ENCODE data around the gene PRPF19. TPM values are rescaled to one million over a fixed set of nuclear protein-coding genes. Genes with fewer than 3 reads are reported as not detected.

Gene PRPF19
- polyA plus RNA-seq = 16.9 and 29.6 TPM in 2 replicates

GRCh38 chr11:60906132-60906972 is at the start of gene PRPF19:
Gene PRPF19 (minus strand): TSS chr11:60906585. CDS start chr11:60906382, 203 bp downstream.

GRCh38 chr11:60951904-60952741 is 45.7 kb upstream of the PRPF19 start, which contains the start of gene SLC15A3:
Gene SLC15A3 (minus strand): TSS chr11:60952176. CDS start chr11:60951551, 625 bp downstream.

GRCh38 chr11:60924110-60924905 is 17.9 kb upstream of the PRPF19 start, which contains the start of gene TMEM132A:
Gene TMEM132A (plus strand): TSS chr11:60924460. CDS start chr11:60924634, 174 bp downstream.

GRCh38 chr11:60913793-60914632 is 7.6 kb upstream of the PRPF19 start, which contains the start of gene TMEM109:
Gene TMEM109 (plus strand): TSS chr11:60914158. CDS start chr11:60919694, 5,536 bp downstream.

GRCh38 chr11:60866911-60867870 is 39.2 kb downstream of the PRPF19 start, which contains the start of gene ZP1:
Gene ZP1 (plus strand): TSS chr11:60867542. CDS start chr11:60867562, 20 bp downstream.

GRCh38 chr11:60855726-60856633 is 50.4 kb downstream of the PRPF19 start, which contains the start of gene PTGDR2:
Gene PTGDR2 (minus strand): TSS chr11:60855950. CDS start chr11:60853722, 2,228 bp downstream.

GRCh38 chr11:60841797-60842667 is 64.4 kb downstream of the PRPF19 start, which contains the start of gene CCDC86:
Gene CCDC86 (plus strand): TSS chr11:60842113. CDS start chr11:60842125, 12 bp downstream.

Other genes with a start within 250 kb of the PRPF19 start
- gene MS4A8, start 207.0 kb downstream of the PRPF19 start, polyA plus RNA-seq = 1.8 TPM in 1 of 2 replicates, not detected in the other
- not detected in 2 replicates for gene MS4A18, start 181.9 kb downstream of the PRPF19 start, polyA plus RNA-seq
- not detected in 2 replicates for gene MS4A15, start 149.7 kb downstream of the PRPF19 start, polyA plus RNA-seq
- not detected in 2 replicates for gene MS4A10, start 121.3 kb downstream of the PRPF19 start, polyA plus RNA-seq
- 1.3 and 4.2 TPM in 2 replicates for gene CCDC86, start 64.5 kb downstream of the PRPF19 start, polyA plus RNA-seq
- 0.08 and 0.11 TPM in 2 replicates for gene PTGDR2, start 50.6 kb downstream of the PRPF19 start, polyA plus RNA-seq
- not detected in 2 replicates for gene ZP1, start 39.0 kb downstream of the PRPF19 start, polyA plus RNA-seq
- 14.8 and 30.2 TPM in 2 replicates for gene TMEM109, start 7.6 kb upstream of the PRPF19 start, polyA plus RNA-seq
- 44.5 and 82.8 TPM in 2 replicates for gene TMEM132A, start 17.9 kb upstream of the PRPF19 start, polyA plus RNA-seq
- gene SLC15A3, start 45.6 kb upstream of the PRPF19 start, polyA plus RNA-seq = 0.83 TPM in 1 of 2 replicates, not detected in the other
- not detected in 2 replicates for gene CD6, start 65.1 kb upstream of the PRPF19 start, polyA plus RNA-seq
- not detected in 2 replicates for gene CD5, start 195.9 kb upstream of the PRPF19 start, polyA plus RNA-seq

All from Purkinje cell (primary cell).